NOMO-1 (cell line): Measurements from ENCODE around the gene RPL34.

Experiments used
- DNase-seq, 2 experiments: peaks; one replicate each; lab custom pipeline; 2025; ENCODE audit not compliant: unreplicated experiment in 2 of 2; lab: John Stamatoyannopoulos, UW

The RPL34 gene

GRCh38 chr4:108622828-108623227 is 2.5 kb downstream of the RPL34 start:
- no peak for DNase-seq

- DNase-seq = no peak
These were observed 4.1 kb downstream of the RPL34 start for GRCh38 chr4:108624263-108625056.

GRCh38 chr4:108626056-108626455 is 5.7 kb downstream of the RPL34 start:
- no peak for DNase-seq

GRCh38 chr4:108628411-108628810 is 8.0 kb downstream of the RPL34 start:
- no peak for DNase-seq

- DNase-seq = no peak
These were observed 14.8 kb downstream of the RPL34 start for GRCh38 chr4:108635070-108635655.

- DNase-seq = no peak
These were observed 15.9 kb downstream of the RPL34 start for GRCh38 chr4:108636246-108636645.

- no peak for DNase-seq
These were observed 17.5 kb downstream of the RPL34 start for GRCh38 chr4:108637856-108638255.

- no peak for DNase-seq
These were observed 23.9 kb downstream of the RPL34 start for GRCh38 chr4:108644237-108644636.

GRCh38 chr4:108646706-108647105 is 26.3 kb downstream of the RPL34 start:
- no peak for DNase-seq

GRCh38 chr4:108649863-108650211 is 29.5 kb downstream of the RPL34 start:
- no peak for DNase-seq

- peak; percentile 92 to 97 for DNase-seq
These were observed 30.0 kb downstream of the RPL34 start, which contains the start of gene OSTC for GRCh38 chr4:108650212-108651013. OSTC (plus strand) TSS chr4:108650599; CDS start chr4:108650656, 57 bp downstream.

- DNase-seq = peak; percentile 44 to 79
These were observed 30.8 kb downstream of the RPL34 start for GRCh38 chr4:108651014-108651791.

GRCh38 chr4:108662629-108663028 is 42.3 kb downstream of the RPL34 start:
- DNase-seq = no peak

- no peak for DNase-seq
These were observed 54.1 kb downstream of the RPL34 start for GRCh38 chr4:108674356-108674977.
